Measurements from ENCODE around the gene ZNF341.

- TF ChIP-seq GATA2 (IDR thresholded peaks at IDR 0.05; ENCODE audit: low read depth, low read length) = no peak
- no peak for TF ChIP-seq GATA3 (IDR thresholded peaks at IDR 0.05; ENCODE audit: low read depth, low read length)
These were observed 14.7 kb downstream of the ZNF341 start for GRCh38 chr20:33746325-33746998.
